AG04449 (cell line): ENCODE data around the gene SYTL3.

Experiments used
- CTCF ChIA-PET: fragments of 350-600 bp; formaldehyde crosslinking; extraction: SDS; loops from one replicate; lab custom pipeline; 2021; ENCODE audit warnings: antibody characterized with exemption; lab: Yijun Ruan, JAX
- POLR2A ChIA-PET: fragments of 400-600, 350-600 bp; formaldehyde crosslinking; extraction: SDS; loops from one replicate; lab custom pipeline; 2020; ENCODE audit warnings: antibody characterized with exemption, inconsistent platforms; lab: Yijun Ruan, JAX
- DNase-seq: peaks from one replicate; pipeline ENCODE4 v3.0.0-alpha.2; 2010; ENCODE audit warnings: low read depth, low spot score
- H3K4me3 ChIP-seq: 2 replicates; pipeline ENCODE4 v1.5.1; 2011; ENCODE audit warnings: low read depth, mild to moderate bottlenecking, control low read depth, low read length
- CTCF ChIP-seq: IDR thresholded peaks from one replicate; pipeline ENCODE4 v1.5.1; 2011; ENCODE audit warnings: mild to moderate bottlenecking, moderate library complexity, low read length, control low read depth, inconsistent platforms; ENCODE audit not compliant: insufficient read depth; ENCODE audit errors: missing control alignments

Gene SYTL3

GRCh38 chr6:158752613-158753012 lies 102.8 kb downstream of the SYTL3 start:
- DNase-seq, result no peak
- POLR2A ChIA-PET, result no interaction called here
- CTCF ChIA-PET, result no interaction called here
- TF ChIP-seq CTCF, result no peak
- H3K4me3 ChIP-seq, result no peak overlapping the region

- POLR2A ChIA-PET, result no interaction called here
- no peak for TF ChIP-seq CTCF
- no peak overlapping the region for H3K4me3 ChIP-seq
- no peak for DNase-seq
- CTCF ChIA-PET, result no interaction called here
Measured at GRCh38 chr6:158753811-158754210, 104.0 kb downstream of the SYTL3 start.

- no peak overlapping the region for H3K4me3 ChIP-seq
- no peak for TF ChIP-seq CTCF
- POLR2A ChIA-PET, result no interaction called here
- no peak for DNase-seq
- CTCF ChIA-PET, result no interaction called here
Measured at GRCh38 chr6:158754738-158755137, 104.9 kb downstream of the SYTL3 start.

- ChIA-PET CTCF (no interaction called here), POLR2A (no interaction called here)
- no peak for DNase-seq
Measured at GRCh38 chr6:158755636-158756035, 105.8 kb downstream of the SYTL3 start.

GRCh38 chr6:158756126-158756525 lies 106.3 kb downstream of the SYTL3 start:
- POLR2A ChIA-PET, result no interaction called here
- H3K4me3 ChIP-seq, result no peak overlapping the region
- no peak for TF ChIP-seq CTCF
- CTCF ChIA-PET, result no interaction called here
- DNase-seq, result no peak

More at GRCh38 chr6:158755636-158756035, 105.8 kb downstream of the SYTL3 start:
- no peak for TF ChIP-seq CTCF
- no peak overlapping the region for H3K4me3 ChIP-seq

GRCh38 chr6:158756977-158757752 lies 107.3 kb downstream of the SYTL3 start:
- ChIA-PET POLR2A (no interaction called here), CTCF (no interaction called here)
- DNase-seq, result no peak
- no peak for TF ChIP-seq CTCF
- H3K4me3 ChIP-seq, result no peak overlapping the region
